HepG2 (cell line): ENCODE results near the gene ADAT3. TPM values are rescaled to one million over a fixed set of nuclear protein-coding genes. Genes with fewer than 3 reads are reported as not detected.

Source experiments
- NAIF1 ChIP-seq: sonication (generic); formaldehyde crosslinking; IDR thresholded peaks from 2 replicates; pipeline ENCODE4 v1.5.0; 2020; ENCODE audit warnings: mild to moderate bottlenecking, missing genetic modification reagents, borderline replicate concordance
- NR2F6 ChIP-seq, 2 experiments: IDR thresholded peaks; 2 replicates each; pipeline ENCODE4 v1.6.1; 2016; ENCODE audit warnings: antibody characterized with exemption in 1 of 2, mild to moderate bottlenecking in 1 of 2
- ZBTB10 ChIP-seq: sonication (generic); formaldehyde crosslinking; IDR thresholded peaks from 2 replicates; pipeline ENCODE4 v1.4.0; 2020; ENCODE audit warnings: missing genetic modification reagents, borderline replicate concordance
- ZBTB33 ChIP-seq: sonication (generic); formaldehyde crosslinking; IDR thresholded peaks from 2 replicates; pipeline ENCODE4 v1.4.0; 2020; ENCODE audit warnings: missing genetic modification reagents
- ZMYM2 ChIP-seq: sonication (generic); formaldehyde crosslinking; IDR thresholded peaks from 2 replicates; pipeline ENCODE4 v1.8.0; 2022; ENCODE audit warnings: mild to moderate bottlenecking, missing genetic modification reagents
- ZNF552 ChIP-seq: sonication (generic); formaldehyde crosslinking; IDR thresholded peaks from 2 replicates; pipeline ENCODE4 v1.9.0; 2022; ENCODE audit warnings: missing genetic modification reagents, mild to moderate bottlenecking, borderline replicate concordance
- ZNF629 ChIP-seq: sonication (generic); formaldehyde crosslinking; conservative IDR thresholded peaks from 2 replicates; pipeline ENCODE4 v1.5.0; 2020; ENCODE audit warnings: missing genetic modification reagents
- ZNF770 ChIP-seq: sonication (generic); formaldehyde crosslinking; IDR thresholded peaks from 2 replicates; pipeline ENCODE4 v1.5.0; 2020; ENCODE audit warnings: mild to moderate bottlenecking, missing genetic modification reagents
- ZSCAN5A ChIP-seq: sonication (generic); formaldehyde crosslinking; IDR thresholded peaks from 2 replicates; pipeline ENCODE4 v1.8.0; 2022; ENCODE audit warnings: mild to moderate bottlenecking, missing genetic modification reagents, borderline replicate concordance
- polyA plus RNA-seq, 8 experiments: library from polyadenylated mRNA; depleted of rRNA in 3 of 8; stranded (reverse) in 7 of 8; unstranded in 1 of 8; fragments of >200 nt; fragmentation: Illumina TruSeq in 4 of 8; extraction: Trizol in 4 of 8; gene quantifications; 2 replicates each; pipeline versions ENCODE4 v1.2.1 to v1.2.3, GENCODE V29; 2011 to 2016; ENCODE audit warnings: low read depth in 4 of 8, missing spikeins in 1 of 8, mixed read lengths in 1 of 8; ENCODE audit not compliant: insufficient read depth in 1 of 8
- total RNA-seq, 5 experiments: library from RNA; depleted of rRNA; stranded (reverse); fragments of >200 nt; fragmentation: Illumina TruSeq; extraction: Trizol; gene quantifications; 2 replicates each; pipeline ENCODE4 v1.2.3, GENCODE V29; 2016; ENCODE audit warnings: low read depth in 1 of 5

The ADAT3 gene
- total and polyA plus RNA-seq, 2 of the 13 experiments (the other 11 are each of a cell fraction or from before 2014, with no cell fraction given): 0.95 to 3.5 TPM

- peak; percentile 61; the same call in 1 of the 2 replicates for TF ChIP-seq ZBTB33 (CRISPR knock-in tag)
- TF ChIP-seq ZNF552: no peak
- peak; percentile 37; the same call in 1 of the 2 replicates for TF ChIP-seq NAIF1 (CRISPR knock-in tag)
- 0 out of 2 replicates have a peak, but pooled peaks have one; percentile 12 for TF ChIP-seq ZBTB10
- 0 out of 2 replicates have a peak, but pooled peaks have one; percentile 3 for TF ChIP-seq NR2F6 (IDR thresholded peaks at IDR 0.05)
- no peak for TF ChIP-seq NR2F6 (CRISPR knock-in tag; IDR thresholded peaks at IDR 0.05)
- TF ChIP-seq ZSCAN5A (CRISPR knock-in tag): no peak
- 0 out of 2 replicates have a peak, but pooled peaks have one; percentile 9 for TF ChIP-seq ZNF629 (CRISPR knock-in tag)
- 0 out of 2 replicates have a peak, but pooled peaks have one; percentile 20 for TF ChIP-seq ZMYM2 (CRISPR knock-in tag)
- peak; percentile 94 for TF ChIP-seq ZNF770
- TF ChIP-seq, all 625 proteins: peak for 14
Observed at GRCh38 chr19:1867349-1867724, 37.9 kb upstream of the ADAT3 start (continued).
